ENCODE results near the gene TMEM101. TPM values are rescaled to one million over a fixed set of nuclear protein-coding genes. Genes with fewer than 3 reads are reported as not detected.

TMEM101 gene
- total and polyA plus RNA-seq, 2 of the 13 experiments (the other 11 are each of a cell fraction or from before 2014, with no cell fraction given): 72.0 to 100 TPM

DNA sequence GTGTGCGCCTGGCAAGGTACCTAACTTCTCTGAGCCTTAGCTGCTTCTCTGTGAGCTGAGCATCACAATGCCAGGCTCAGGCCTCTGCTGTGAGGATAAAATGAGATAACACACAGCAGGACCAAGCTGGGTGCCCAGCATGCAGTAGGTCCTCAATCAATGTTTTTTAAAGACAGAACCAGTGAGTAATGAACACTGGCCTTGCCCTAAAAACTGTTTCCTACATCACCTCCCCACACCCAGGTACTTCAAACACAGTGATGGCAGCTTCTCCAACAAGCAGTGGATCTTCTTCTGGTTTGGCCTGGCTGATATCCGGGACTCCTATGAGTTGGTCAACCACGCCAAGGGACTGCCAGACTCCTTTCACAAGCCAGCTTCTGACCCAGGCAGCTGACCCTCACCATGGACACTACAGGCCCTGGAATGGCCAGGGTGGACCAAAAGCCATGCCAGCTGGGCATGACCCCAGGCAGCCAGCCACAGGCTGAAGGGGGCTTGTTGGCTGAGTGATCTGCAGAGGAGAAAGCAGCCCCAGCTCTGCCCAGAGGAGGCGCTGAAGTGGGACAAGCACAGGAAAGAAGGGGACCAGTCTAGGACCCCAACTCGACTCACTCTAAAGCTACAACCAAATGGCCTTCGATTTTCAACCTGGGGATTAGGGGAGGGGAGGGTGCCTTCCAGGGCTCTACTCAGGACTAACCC is 6.4 kb downstream of the TMEM101 start:
- in situ Hi-C loops (cut with HindIII; ENCODE audit: extremely low pct_ligation_motif_present, low pct_unique_long_range_greater_than_20kb): no loop called here
- Histone ChIP-seq H3K27me3 (ENCODE audit: control insufficient read depth in 1 of 2, insufficient read depth in 2 of 2, low read length in 2 of 2) (no peaks in the 10 kb centered on the region), H2AFZ (ENCODE audit: low read length) (no peak overlapping the region), H3K4me2 (ENCODE audit: low read depth, low read length) (no peak overlapping the region), H4K20me1 (ENCODE audit: insufficient read depth, low read length) (no peaks in the 10 kb centered on the region), H3K9ac (ENCODE audit: insufficient read depth, low read depth, low read length) (no peak overlapping the region), H3K4me1 (ENCODE audit: insufficient read depth, low read length) (peaks cover 48% of the 10 kb centered on the region), H3K79me2 (ENCODE audit: insufficient read depth, low read length) (no peaks in the 10 kb centered on the region), H3K36me3 (replicated peaks in 1 of 2; ENCODE audit: control insufficient read depth in 1 of 2, insufficient read depth in 2 of 2, low read length in 2 of 2) (peaks cover 3 to 17% of the 10 kb centered on the region in 2 experiments; a peak in 3 of 5 replicates), H3K27ac (ENCODE audit: extremely low read length, insufficient read depth, low read length) (no peak overlapping the region), H3K9me3 (ENCODE audit: low read length) (no peaks in the 10 kb centered on the region), H3K4me3 (replicated peaks in 1 of 3; ENCODE audit: insufficient read depth in 1 of 3, low read depth in 2 of 3, low read length in 3 of 3) (no peak overlapping the region)
- intact Hi-C loops (cut with micrococcal nuclease; ENCODE audit: unreplicated experiment): no loop called here
- POLR2A ChIA-PET: interaction anchor here (0.7 to 0.8 kb wide), 2 partner anchors 36 to 40 kb away, joined by 3 read pairs; no protein-coding TSS in a partner anchor
- ATAC-seq (no peak), DNase-seq (ENCODE audit: low spot score) (no peak), FAIRE-seq (no peak)
- TF ChIP-seq, protein P1, sequence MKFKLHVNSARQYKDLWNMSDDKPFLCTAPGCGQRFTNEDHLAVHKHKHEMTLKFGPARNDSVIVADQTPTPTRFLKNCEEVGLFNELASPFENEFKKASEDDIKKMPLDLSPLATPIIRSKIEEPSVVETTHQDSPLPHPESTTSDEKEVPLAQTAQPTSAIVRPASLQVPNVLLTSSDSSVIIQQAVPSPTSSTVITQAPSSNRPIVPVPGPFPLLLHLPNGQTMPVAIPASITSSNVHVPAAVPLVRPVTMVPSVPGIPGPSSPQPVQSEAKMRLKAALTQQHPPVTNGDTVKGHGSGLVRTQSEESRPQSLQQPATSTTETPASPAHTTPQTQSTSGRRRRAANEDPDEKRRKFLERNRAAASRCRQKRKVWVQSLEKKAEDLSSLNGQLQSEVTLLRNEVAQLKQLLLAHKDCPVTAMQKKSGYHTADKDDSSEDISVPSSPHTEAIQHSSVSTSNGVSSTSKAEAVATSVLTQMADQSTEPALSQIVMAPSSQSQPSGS (CRISPR knock-in tag; IDR thresholded peaks at IDR 0.05): no peak
- peak in 1 of 2 experiments; percentile 12; a peak in 1 of 4 replicates for TF ChIP-seq POLR2A (IDR thresholded peaks at IDR 0.05; ENCODE audit: insufficient read depth in 1 of 2, low read depth in 2 of 2, low read length in 2 of 2)
- WGBS (ENCODE audit: low lambda C conversion rate): 70% methylated on average over 6 of the region's 6 CpGs
- no TSS peak for BruUV-seq (replicated peaks)
- CTCF ChIA-PET (ENCODE audit: low intra/inter-chr PET ratio, low total read pairs): no interaction called here

DNA sequence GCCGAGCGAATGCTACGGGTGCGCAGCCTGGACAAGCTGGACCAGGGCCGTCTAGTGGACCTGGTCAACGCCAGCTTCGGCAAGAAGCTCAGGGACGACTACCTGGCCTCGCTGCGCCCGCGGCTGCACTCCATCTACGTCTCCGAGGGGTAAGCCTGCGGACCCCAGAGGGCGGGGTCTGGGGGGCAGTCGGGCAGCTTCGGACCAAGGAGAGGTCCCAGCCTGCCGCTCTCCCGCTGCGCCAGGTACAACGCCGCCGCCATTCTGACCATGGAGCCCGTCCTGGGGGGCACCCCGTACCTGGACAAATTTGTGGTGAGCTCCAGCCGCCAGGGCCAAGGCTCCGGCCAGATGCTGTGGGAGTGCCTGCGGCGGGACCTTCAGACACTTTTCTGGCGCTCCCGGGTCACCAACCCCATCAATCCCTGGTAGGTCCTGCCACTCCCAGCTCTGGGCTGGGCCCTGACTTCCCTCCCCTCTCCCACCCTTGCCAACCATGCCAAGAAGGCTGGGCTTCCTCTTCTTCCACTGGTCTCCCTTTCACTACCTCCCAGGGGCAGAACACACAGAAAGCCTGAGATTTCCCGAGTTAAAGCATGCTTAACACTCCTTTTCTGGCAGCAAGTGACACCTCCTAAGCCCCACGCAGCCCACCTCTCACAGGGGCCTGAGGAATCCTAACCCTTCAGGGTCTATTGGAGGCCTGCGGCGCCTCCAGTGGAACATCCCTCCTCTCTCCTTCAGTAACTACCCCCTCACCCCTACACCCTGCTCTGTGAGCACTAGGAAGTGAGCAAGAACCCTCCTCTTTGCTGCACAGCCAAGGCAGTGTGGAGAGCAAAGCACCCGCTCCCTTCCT is 7.2 kb downstream of the TMEM101 start:
- WGBS (ENCODE audit: low lambda C conversion rate): 96% methylated on average over 37 of the region's 37 CpGs
- H4K20me1 ChIP-seq (ENCODE audit: insufficient read depth, low read length): no peaks in the 10 kb centered on the region
- in situ Hi-C loops (cut with HindIII; ENCODE audit: extremely low pct_ligation_motif_present, low pct_unique_long_range_greater_than_20kb) (no loop called here), intact Hi-C loops (cut with micrococcal nuclease; ENCODE audit: unreplicated experiment) (no loop called here)
- no peaks in the 10 kb centered on the region for H3K79me2 ChIP-seq (ENCODE audit: insufficient read depth, low read length)
- peaks cover 51% of the 10 kb centered on the region for H3K4me1 ChIP-seq (ENCODE audit: insufficient read depth, low read length)
- no peak overlapping the region for H3K27ac ChIP-seq (ENCODE audit: extremely low read length, insufficient read depth, low read length)
- no peak for ATAC-seq
- CTCF ChIA-PET (ENCODE audit: low intra/inter-chr PET ratio, low total read pairs): no interaction called here
- DNase-seq (ENCODE audit: low spot score): no peak
- POLR2A ChIA-PET: interaction anchor here (0.7 kb wide), 1 partner anchor 39 kb away, joined by 3 read pairs; no protein-coding TSS in a partner anchor
- H2AFZ ChIP-seq (ENCODE audit: low read length): no peak overlapping the region
- no TSS peak for BruUV-seq (replicated peaks)
- no peak overlapping the region for H3K9ac ChIP-seq (ENCODE audit: insufficient read depth, low read depth, low read length)
- no peaks in the 10 kb centered on the region for H3K9me3 ChIP-seq (ENCODE audit: low read length)
- H3K27me3 ChIP-seq (ENCODE audit: control insufficient read depth in 1 of 2, insufficient read depth in 2 of 2, low read length in 2 of 2): no peaks in the 10 kb centered on the region
- peaks cover 1 to 17% of the 10 kb centered on the region in 2 experiments; a peak in 3 of 5 replicates for H3K36me3 ChIP-seq (replicated peaks in 1 of 2; ENCODE audit: control insufficient read depth in 1 of 2, insufficient read depth in 2 of 2, low read length in 2 of 2)
- no peak for FAIRE-seq
- no peak overlapping the region for H3K4me2 ChIP-seq (ENCODE audit: low read depth, low read length)
- no peak overlapping the region for H3K4me3 ChIP-seq (replicated peaks in 1 of 3; ENCODE audit: insufficient read depth in 1 of 3, low read depth in 2 of 3, low read length in 3 of 3)
- TF ChIP-seq POLR2G (IDR thresholded peaks at IDR 0.05; ENCODE audit: low read depth, low read length) (0 out of 2 replicates have a peak, but pooled peaks have one; percentile 4), RBFOX2 (IDR thresholded peaks at IDR 0.05; ENCODE audit: low read depth, low read length) (peak; percentile 66), SSRP1 (CRISPR knock-in tag; IDR thresholded peaks at IDR 0.05) (no peak), AGO2 (optimal IDR thresholded peaks at IDR 0.05; ENCODE audit: low read depth, low read length) (peak; percentile 69), POLR2AphosphoS5 (IDR thresholded peaks at IDR 0.05; ENCODE audit: low read depth, low read length) (peak; percentile 35), BRD4 (CRISPR knock-in tag; IDR thresholded peaks at IDR 0.05) (no peak), HNRNPLL (IDR thresholded peaks at IDR 0.05; ENCODE audit: low read depth, low read length, poor library complexity, severe bottlenecking) (peak; percentile 25), TAF1 (CRISPR knock-in tag; IDR thresholded peaks at IDR 0.05) (0 out of 2 replicates have a peak, but pooled peaks have one; percentile 3), AGO1 (IDR thresholded peaks at IDR 0.05; ENCODE audit: low read depth, low read length, poor library complexity, severe bottlenecking) (peak; percentile 36), HOXA3 (CRISPR knock-in tag; IDR thresholded peaks at IDR 0.05) (0 out of 2 replicates have a peak, but pooled peaks have one; percentile 13)

Measured in HepG2 (cell line).